Stimulated activated CD4-positive, alpha-beta T cell treated with anti-CD3 and anti-CD28 coated beads, Interleukin-12 subunit alpha, Interleukin-12 subunit beta, amount 100 ng/mL, for 4 hours (primary cell): ENCODE measurements around the gene CDC40.

Source experiments
- DNase-seq: peaks from one replicate; pipeline ENCODE4 v3.0.0-alpha.2; 2020

Gene CDC40

GRCh38 chr6:110180228-110181008 lies at the start of gene CDC40:
TSS of gene CDC40 (plus strand) at chr6:110180427. CDS start at chr6:110180445, 18 bp downstream.
- peak; percentile 45 for DNase-seq

- no peak for DNase-seq
Measured at GRCh38 chr6:110137924-110138887, 42.0 kb upstream of the CDC40 start.

GRCh38 chr6:110139052-110139451 lies 41.2 kb upstream of the CDC40 start:
- no peak for DNase-seq

DNA sequence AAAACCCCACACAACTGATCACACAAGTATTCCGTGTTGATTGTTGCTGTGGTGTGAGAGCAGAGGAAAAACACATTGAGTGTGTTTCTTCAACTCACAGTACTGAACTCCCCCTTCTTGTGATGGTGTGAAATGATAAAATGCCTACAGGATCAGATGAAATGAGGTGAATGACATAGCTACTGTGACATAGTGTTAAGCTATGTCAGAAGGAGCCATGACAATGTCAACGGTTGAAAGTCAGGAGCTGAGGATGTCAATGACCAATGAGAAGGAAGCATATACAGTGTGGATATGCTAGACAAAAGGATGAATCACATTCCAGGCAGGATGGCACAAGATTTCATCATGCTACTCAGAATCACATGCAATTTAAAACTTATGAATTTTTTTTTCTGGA lies 39.6 kb upstream of the CDC40 start:
- DNase-seq = no peak

- no peak for DNase-seq
Measured at GRCh38 chr6:110147870-110148269, 32.4 kb upstream of the CDC40 start.

DNA sequence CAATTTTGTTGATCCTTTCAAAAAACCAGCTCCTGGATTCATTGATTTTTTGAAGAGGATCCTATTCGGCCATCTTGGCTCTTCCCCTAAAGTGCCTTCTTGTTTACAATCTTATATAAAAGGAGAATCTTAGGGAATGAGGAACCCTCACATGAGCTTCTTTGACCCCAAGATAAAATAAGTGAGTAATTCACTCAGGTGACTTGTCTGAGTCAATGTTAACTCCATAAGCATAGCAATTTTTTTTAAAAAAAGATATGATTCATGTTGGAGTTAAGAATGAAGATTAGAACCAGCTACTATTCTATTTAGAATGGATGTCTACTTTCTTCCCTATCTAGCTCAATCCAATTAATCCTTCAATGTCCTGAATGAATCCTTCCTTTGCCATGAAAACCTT lies 21.7 kb upstream of the CDC40 start:
- DNase-seq = no peak

GRCh38 chr6:110170081-110170480 lies 10.1 kb upstream of the CDC40 start:
- DNase-seq = no peak

DNA sequence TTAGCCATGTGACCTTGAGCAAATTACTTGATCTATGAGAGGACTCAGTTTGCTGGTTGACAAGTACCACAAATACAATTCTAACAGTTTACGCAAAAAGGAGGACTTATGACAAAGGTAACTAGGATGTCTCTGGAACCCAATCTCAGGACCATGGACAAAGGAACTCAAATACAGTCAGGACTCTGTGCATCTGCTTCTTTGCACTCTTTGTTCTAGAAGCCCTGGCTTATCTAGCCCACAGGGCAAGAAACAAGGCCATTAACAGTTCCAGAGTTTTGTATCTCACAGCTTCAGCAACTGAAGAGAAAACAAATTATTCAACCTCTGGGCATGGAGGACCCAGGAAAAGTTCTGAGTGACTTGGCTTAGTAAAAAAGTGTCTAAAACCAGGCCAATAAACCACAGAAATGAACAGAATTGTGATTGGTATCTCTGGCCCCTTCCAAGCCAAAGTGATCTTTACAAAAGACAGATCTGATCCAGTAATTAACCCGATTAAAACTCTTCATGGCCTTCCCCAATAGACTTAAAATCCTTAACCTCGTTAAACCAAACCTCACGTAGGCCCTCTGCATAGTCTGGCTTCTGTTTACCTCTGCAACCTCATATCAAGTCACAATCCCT lies 6.6 kb upstream of the CDC40 start:
- no peak for DNase-seq

DNA sequence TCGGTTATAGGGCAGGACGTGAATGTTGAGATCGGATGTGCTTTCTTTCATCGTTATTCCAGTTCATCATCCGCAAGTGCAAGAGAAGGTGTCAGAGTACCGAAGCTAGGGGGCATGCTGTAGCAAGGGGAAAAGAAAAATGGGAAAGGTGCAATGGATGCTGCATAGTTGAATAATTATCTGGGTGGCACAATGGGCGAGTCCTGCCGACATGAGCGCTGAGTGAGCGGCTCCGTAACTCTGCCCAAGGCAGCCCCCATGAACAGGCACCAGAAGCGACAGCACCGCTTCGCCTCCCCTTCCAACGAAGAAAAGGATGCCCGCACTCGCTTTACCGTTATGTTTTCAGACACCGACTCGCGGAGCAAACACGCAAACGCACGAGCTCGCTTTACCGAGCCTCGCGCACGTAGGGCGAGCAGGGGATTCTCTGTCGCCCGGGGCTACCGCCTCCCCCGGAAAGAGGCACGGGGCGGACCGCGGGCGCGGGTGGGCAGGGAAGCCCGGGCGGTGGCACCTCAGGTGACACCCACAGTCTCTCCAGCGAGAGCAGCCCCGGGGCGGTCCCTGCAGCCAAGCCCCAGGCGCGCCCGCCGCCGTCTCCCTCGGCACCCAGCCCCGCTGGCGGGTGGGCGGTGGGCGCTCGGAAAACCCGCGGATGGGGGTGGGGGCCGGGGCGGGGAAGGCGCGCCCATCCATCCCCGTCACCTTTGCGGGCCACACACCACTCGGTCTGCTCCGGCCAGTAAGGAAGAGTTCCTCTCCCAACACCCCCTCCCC lies 1.4 kb upstream of the CDC40 start:
- peak; percentile 54 for DNase-seq

- peak; percentile 85 for DNase-seq
Measured at GRCh38 chr6:110179406-110180227, 610 bp upstream of the CDC40 start, which contains the start of gene WASF1. TSS of gene WASF1 (minus strand) at chr6:110179670. CDS start at chr6:110127601, 52,069 bp downstream.

GRCh38 chr6:110181131-110182030 lies 1.2 kb downstream of the CDC40 start:
- DNase-seq = no peak

DNA sequence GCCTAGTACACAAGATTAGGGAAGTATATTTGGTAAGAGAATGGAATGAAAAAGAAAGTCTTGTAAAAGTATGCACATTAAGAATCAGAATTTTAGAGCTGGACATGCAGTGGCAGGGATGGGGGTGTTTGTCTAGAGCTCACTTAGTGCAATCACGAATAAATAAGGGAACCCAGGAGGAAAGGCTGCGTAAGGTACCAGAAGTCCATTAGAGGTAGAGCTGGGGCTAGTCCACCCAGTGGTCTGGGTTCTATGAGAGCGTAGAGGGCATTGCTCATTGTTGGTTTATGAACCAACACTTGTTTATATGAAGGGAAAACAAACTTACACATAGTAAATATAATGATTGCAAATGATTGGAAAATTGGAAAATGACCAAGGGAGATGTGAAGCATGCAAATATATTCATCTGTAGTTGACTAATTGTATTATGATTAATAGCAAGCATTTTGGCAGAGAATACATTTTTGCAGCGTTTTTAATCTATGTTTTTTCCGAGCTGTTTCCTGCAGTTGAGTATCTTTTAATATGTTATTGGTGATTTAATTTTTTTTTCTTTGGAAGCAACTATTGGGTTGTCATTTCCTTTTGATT lies 3.2 kb downstream of the CDC40 start:
- no peak for DNase-seq

GRCh38 chr6:110185879-110186278 lies 5.7 kb downstream of the CDC40 start:
- DNase-seq = no peak

DNA sequence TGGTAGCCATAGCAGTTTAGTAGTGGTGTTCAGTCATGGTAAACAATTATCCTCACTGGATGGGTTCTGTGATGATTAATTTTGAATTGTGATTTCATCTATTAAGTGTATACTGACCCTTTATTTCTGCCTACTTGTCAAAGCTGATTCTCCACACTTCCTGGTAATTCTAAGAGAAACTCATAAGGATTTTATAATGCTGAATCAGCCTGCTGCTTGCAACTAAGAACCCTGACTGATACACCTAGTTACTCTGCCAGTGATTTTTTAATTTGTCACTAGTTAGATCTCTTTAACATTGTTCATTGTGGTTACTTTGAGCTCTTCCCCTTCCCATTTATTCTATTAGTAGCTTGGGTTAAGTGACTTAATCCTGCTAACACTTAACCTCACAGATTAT lies 8.6 kb downstream of the CDC40 start:
- DNase-seq = no peak

- DNase-seq = no peak
Measured at GRCh38 chr6:110190726-110191125, 10.5 kb downstream of the CDC40 start.

DNA sequence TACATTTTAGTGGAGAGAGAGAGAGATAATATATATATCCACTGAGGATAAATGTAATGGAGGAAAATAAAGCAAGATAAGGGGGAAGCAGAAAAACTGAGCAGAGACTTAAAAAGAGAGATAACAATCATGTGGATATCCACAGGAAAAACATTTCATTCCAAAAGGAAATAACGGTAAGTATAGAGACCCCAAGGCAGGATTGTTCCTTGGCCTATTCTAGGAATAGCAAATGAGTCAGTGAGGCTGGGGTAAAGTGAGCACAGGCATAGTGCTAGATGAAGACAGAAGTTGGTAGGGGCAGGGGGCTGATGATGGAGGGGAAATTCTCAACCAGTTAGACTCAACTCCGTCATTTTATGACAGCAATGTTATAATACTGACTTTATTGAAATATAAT lies 11.2 kb downstream of the CDC40 start:
- no peak for DNase-seq

- no peak for DNase-seq
Measured at GRCh38 chr6:110195639-110196038, 15.4 kb downstream of the CDC40 start.

DNA sequence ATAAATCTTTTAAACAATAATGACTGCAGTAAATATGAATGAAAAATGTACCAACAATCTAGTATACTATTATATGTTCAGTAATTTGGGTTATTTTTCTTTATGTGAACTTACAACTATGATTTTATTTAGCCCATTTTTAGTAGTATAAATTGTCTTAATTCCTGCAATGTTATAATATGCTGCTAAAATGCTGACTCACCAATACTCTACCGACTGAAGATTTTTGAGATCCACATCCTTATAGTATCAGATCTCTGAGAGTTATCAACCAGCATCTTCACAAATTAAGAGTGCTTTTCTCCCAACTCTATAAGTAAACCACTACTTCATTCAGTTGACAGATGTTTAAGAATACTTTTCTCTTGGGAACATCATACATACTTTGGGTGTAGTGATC lies 16.6 kb downstream of the CDC40 start:
- DNase-seq = no peak

- no peak for DNase-seq
Measured at GRCh38 chr6:110198561-110198960, 18.3 kb downstream of the CDC40 start.
